Pulmonary artery endothelial cell (primary cell): ENCODE results near the gene NAT8. TPM values are rescaled to one million over a fixed set of nuclear protein-coding genes. Genes with fewer than 3 reads are reported as not detected.
"Not testable (repeated sequence)": the region's sequence is repeated elsewhere in the genome, so short reads cannot be mapped to it uniquely, and the experiment has no call there.

Experiments
- DNase-seq: peaks from one replicate; pipeline ENCODE4 v3.0.0-alpha.2; 2011; ENCODE audit warnings: low read depth, low spot score
- total RNA-seq: library from RNA; depleted of rRNA; stranded (reverse); fragments of >200 nt; gene quantifications from 2 replicates; pipeline ENCODE4 v1.2.3, GENCODE V29; 2014

NAT8 gene, protein sequence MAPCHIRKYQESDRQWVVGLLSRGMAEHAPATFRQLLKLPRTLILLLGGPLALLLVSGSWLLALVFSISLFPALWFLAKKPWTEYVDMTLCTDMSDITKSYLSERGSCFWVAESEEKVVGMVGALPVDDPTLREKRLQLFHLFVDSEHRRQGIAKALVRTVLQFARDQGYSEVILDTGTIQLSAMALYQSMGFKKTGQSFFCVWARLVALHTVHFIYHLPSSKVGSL
- total RNA-seq = not detected in 2 replicates

DNA sequence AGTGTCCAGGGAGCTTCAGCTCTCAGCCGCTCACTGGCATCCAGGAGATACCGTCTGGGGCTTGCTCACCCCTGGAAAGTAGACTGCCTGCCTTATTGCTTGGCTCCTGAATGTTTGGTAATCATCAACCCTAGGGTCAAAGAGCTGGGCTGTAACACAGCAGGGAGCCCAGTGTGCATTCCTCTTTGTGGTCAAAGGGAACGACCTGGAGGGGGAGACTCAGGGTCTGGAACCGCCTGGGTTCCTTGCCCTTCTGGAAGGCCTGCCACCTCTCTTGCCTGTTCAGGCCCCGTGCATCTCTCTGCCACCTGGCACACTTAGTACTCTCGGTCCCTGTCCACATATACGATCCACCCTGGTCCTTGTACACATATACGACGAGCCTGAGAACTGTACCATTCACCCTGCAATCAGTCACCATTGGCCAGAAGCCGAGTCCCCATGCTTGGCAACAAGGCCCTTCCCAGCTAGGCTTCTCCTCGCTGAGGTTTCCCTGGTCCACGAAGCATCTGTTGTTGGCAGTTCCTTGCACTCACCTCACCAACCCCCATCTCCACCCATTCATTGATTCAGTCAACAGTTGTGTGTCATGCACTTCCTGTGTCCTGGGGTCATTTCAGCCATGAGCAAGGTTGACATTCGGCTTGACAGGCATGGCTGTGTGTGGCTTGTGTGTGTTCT, at the start of gene NAT8:
NAT8 (minus strand) TSS at position 85 of the 681 bp plus-strand sequence. CDS start 794 bp downstream, outside the sequence.
- peak; percentile 11 for DNase-seq

GRCh38 chr2:73690372-73691088, 48.3 kb upstream of the NAT8 start:
- not testable (repeated sequence) for DNase-seq

GRCh38 chr2:73688494-73688893, 46.3 kb upstream of the NAT8 start:
- DNase-seq = not testable (repeated sequence)

DNA sequence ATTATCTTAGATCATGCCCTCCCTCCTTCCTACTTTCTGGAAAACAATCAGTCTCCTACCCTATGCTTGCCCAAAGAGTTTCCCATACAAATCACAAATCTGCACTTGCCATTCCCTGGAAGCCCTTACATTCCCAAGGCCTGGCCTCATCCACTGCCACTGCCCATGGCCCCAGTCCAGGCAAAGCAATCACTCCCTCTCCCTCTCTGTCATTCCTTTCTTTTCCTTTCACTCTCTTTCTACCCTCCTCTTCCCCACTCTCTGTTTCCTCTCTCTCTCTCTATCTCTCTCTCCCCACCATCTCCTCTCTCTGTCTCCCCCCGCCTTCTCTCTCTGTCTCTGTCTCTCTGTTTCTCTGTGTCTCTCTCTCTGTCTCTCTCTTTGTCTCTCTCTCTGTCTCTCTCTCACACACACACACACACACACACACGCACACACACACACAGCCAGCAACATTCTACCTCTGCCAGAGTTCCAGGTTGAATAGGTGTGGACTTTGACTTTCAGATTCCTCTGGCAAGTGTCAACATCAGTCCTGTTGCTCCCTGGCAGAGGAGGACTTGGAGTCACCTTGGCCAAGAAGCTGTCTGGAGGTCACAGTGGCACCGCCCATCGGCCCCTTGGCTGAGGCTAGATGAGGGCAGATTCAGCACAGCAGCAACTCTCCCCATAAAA, 43.7 kb upstream of the NAT8 start:
- no peak for DNase-seq

- not testable (repeated sequence) for DNase-seq
These were observed 42.7 kb upstream of the NAT8 start for GRCh38 chr2:73684905-73685304.

- DNase-seq = not testable (repeated sequence)
These were observed 42.1 kb upstream of the NAT8 start for GRCh38 chr2:73684325-73684724.

- DNase-seq = not testable (repeated sequence)
These were observed 37.8 kb upstream of the NAT8 start for GRCh38 chr2:73679951-73680571.

DNA sequence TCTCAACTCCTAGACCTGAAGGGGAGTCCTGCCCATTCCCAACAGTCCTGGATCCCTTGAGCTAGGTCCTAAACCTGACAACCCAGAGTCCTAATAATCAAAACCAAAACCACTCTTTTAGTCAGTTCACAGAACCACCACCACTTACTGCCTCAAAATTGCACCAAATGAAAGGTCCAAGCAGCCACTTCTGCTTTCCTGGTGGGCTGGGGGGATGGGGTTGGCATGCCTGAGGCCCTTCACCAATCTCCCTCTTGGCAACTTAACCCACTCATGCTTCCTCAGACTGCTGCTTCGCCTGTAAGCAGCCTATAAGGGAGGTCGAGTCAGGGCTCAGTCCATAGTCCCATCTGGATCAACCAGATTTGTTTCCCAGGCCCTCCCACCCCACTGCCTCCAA, 37.0 kb upstream of the NAT8 start:
- DNase-seq = not testable (repeated sequence)

DNA sequence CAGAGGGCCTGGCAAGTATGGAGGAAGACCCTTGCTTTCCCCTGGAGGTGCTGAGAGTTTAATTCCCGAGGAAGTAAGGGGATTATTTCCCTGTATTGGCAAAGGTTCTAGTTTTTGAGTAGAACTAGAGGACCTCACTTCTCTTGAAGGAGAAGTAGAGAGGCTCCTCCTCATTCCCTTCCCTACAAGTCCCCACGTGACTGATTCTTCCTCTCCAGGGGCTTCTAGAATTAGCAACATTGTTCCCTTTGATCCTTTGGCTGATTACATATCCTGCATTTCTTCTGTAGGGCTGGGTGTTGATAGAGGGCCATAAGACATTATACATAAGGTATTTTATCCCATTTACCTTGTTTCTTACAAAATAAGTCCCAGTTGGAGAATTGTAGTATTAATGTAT, 35.8 kb upstream of the NAT8 start:
- not testable (repeated sequence) for DNase-seq

- not testable (repeated sequence) for DNase-seq
These were observed 34.0 kb upstream of the NAT8 start for GRCh38 chr2:73676211-73676610.

DNA sequence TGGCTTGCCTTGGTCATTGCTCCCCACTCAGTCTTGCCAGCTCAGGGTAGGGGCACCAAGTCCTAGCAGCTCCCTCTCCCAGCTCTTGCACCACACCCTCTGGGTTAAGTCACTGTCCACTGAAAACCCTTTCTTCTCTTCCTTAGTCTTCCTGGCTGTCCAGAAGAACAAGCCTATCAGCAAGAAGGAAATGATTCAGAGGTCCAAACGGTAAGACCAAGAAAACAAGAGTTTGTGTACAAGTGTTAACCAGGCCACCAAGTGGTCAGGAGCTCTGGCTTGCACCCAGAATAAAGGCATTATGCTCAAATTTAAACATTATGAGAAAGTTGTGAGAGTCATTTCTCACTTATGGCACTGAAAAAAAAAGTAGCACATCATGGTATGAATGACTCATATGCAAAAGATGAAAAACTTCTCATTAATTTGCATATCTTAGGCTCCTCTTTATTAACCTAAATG, 32.5 kb upstream of the NAT8 start:
- DNase-seq = peak; percentile 17

GRCh38 chr2:73669976-73670375, 27.8 kb upstream of the NAT8 start:
- not testable (repeated sequence) for DNase-seq

DNA sequence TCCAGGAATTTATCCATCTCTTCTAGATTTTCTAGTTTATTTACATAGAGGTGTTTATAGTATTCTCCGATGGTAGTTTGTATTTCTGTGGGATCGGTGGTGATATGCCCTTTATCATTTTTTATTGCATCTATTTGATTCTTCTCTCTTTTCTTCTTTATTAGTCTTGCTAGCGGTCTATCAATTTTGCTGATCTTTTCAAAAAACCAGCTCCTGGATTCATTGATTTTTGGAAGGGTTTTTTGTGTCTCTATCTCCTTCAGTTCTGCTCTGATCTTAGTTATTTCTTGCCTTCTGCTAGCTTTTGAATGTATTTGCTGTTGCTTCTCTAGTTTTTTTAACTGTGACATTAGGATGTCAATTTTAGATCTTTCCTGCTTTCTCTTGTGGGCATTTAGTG, 25.0 kb upstream of the NAT8 start:
- not testable (repeated sequence) for DNase-seq

DNA sequence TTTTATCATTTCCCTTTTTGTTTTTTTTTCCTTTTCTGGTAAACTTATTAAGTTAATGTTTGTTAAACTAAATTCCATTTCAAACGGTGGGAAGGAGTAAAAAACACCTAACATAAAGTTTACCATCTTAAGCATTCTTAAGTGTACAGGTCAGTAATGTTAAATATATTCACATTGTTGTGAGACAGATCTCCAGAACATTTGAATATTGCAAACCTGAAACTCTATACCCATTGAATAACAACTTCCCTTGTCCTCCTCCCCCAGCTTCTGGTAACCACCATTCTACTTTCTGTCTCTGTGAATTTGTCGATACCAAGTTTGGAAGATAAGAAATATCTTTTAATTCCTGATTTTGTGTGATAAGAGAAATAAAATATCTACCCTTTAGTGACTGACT, 12.0 kb upstream of the NAT8 start:
- DNase-seq = no peak

GRCh38 chr2:73652348-73652747, 10.1 kb upstream of the NAT8 start:
- DNase-seq = no peak

DNA sequence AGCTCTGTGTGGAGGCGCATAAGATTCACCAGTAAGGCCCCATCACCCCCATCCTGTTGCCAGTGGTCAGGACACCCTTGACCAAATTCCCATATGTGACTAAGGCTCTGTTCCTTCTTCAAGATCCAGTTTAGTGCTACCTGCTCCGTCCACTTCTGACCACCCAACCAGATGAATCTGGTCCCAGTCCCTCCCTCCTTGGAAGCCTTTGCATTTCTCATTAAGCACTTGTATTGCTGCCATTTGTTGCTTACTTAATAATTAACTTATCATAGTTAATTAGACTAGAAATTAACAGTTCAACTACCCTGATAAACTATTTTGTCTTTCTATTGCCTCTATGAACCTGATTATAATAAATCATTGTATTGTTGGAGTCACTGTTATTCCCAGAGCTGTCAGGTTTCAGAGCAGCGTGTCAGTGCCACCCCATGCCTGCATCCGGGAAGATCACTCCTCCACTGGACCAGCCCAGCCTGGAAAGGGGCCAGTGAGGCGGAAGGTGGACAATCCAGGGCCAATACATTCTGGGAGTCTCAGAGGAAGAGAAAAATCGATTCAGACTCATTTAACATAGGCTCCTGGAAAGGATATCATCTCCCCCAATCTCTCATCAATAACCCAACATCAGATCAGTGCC, 9.5 kb upstream of the NAT8 start:
- no peak for DNase-seq

DNA sequence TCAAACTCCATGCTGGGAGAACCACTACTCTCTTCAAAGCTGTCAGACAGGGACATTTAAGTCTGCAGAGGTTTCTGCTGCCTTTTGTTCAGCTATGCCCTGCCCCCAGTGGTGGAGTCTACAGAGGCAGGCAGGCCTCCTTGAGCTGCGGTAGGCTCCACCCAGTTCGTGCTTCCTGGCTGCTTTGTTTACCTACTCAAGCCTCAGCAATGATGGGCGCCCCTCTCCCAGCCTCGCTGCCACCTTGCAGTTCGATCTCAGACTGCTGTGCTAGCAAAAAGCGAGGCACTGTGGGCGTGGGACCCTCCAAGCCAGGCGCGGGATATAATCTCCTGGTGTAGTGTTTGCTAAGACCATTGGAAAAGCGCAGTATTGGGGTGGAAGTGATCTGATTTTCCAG, 5.5 kb upstream of the NAT8 start:
- DNase-seq = not testable (repeated sequence)

DNA sequence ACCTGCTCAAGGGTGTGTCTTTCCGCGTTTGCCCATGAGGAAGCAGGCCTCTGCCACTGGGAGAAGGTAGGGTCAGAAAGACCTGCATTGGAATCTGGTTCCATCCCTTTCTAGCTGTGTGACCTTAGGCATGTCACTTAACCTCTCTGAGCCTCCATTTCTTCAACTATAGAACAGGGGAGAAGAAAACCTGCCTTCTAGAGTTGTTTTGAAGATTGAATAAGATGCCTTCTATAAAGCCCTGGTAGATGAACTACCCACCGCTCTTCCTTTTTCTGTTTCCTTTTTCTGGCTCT, 507 bp downstream of the NAT8 start:
- no peak for DNase-seq

- no peak for DNase-seq
These were observed 1.1 kb downstream of the NAT8 start for GRCh38 chr2:73640946-73641766.

DNA sequence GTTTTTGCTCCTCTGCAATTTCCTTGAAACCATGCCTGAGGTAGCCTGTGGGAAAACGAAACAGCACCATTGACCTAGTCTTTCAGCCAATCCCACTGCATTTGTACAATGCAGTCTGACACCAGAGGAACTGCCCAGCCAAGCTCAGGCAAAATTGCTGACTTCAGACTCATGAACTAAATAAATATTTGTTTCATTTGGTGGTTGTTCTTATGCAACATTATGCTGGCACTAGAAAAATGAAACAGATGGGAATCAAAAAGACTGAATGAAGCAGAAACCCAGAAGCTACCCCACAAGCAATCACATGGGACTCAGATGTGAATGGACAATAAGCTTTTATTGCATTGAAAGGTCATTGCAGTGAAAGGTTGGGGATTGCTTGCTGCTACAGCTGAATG, 1.7 kb downstream of the NAT8 start:
- DNase-seq = no peak
